OCI-LY7 (cell line): ENCODE results near the gene RBCK1.

Source experiments
- EZH2phosphoT487 ChIP-seq: fragments of 200-600 bp; sonication (generic); IDR thresholded peaks from 2 replicates; pipeline ENCODE4 v1.6.1; 2018; ENCODE audit warnings: low read depth, borderline replicate concordance, mild to moderate bottlenecking, mixed run types, antibody characterized with exemption, low read length, moderate library complexity, mixed read lengths
- TF ChIP-seq, protein P1 (sequence below): fragments of 200-600 bp; sonication (generic); conservative IDR thresholded peaks from 2 replicates; pipeline ENCODE4 v1.5.1; 2014; ENCODE audit warnings: mild to moderate bottlenecking, antibody characterized with exemption, low read length, moderate library complexity, mixed read lengths

- TF ChIP-seq, protein P1, sequence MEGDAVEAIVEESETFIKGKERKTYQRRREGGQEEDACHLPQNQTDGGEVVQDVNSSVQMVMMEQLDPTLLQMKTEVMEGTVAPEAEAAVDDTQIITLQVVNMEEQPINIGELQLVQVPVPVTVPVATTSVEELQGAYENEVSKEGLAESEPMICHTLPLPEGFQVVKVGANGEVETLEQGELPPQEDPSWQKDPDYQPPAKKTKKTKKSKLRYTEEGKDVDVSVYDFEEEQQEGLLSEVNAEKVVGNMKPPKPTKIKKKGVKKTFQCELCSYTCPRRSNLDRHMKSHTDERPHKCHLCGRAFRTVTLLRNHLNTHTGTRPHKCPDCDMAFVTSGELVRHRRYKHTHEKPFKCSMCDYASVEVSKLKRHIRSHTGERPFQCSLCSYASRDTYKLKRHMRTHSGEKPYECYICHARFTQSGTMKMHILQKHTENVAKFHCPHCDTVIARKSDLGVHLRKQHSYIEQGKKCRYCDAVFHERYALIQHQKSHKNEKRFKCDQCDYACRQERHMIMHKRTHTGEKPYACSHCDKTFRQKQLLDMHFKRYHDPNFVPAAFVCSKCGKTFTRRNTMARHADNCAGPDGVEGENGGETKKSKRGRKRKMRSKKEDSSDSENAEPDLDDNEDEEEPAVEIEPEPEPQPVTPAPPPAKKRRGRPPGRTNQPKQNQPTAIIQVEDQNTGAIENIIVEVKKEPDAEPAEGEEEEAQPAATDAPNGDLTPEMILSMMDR, result no peak
- no peak for TF ChIP-seq EZH2phosphoT487
These were observed 971 bp downstream of the RBCK1 start for GRCh38 chr20:408843-409696.
